Muscle layer of colon (tissue), 2 donors: ENCODE results near the gene CTBP1.

Experiments used
- H3K27ac ChIP-seq: one replicate; pipeline ENCODE4 v1.7.0; 2013; ENCODE audit warnings: low read depth, mild to moderate bottlenecking, low read length, moderate library complexity
- H3K27me3 ChIP-seq, 2 donors: one replicate each; pipeline ENCODE4 v1.7.0; 2013; ENCODE audit warnings: low read length in 2 of 2, mild to moderate bottlenecking in 2 of 2; ENCODE audit not compliant: insufficient read depth in 2 of 2, control insufficient read depth in 1 of 2
- H3K36me3 ChIP-seq: one replicate; pipeline ENCODE4 v1.7.0; 2013; ENCODE audit warnings: mild to moderate bottlenecking, low read length; ENCODE audit not compliant: insufficient read depth
- H3K4me1 ChIP-seq: one replicate; pipeline ENCODE4 v1.7.0; 2013; ENCODE audit warnings: mild to moderate bottlenecking, low read length; ENCODE audit not compliant: insufficient read depth
- H3K4me3 ChIP-seq, 2 donors: one replicate each; pipeline ENCODE4 v1.7.0; 2013; ENCODE audit warnings: low read length in 2 of 2, low read depth in 1 of 2, mild to moderate bottlenecking in 1 of 2, moderate library complexity in 1 of 2
- H3K9ac ChIP-seq: one replicate; pipeline ENCODE4 v1.7.0; 2013; ENCODE audit warnings: low read length
- H3K9me3 ChIP-seq: one replicate; pipeline ENCODE4 v1.7.0; 2013; ENCODE audit warnings: mild to moderate bottlenecking, low read length
- donor health status: abdominal sarcoma.
- donor health status: Adenocarcinoma of cecum.

Gene CTBP1

GRCh38 chr4:1225272-1226143, 23.4 kb downstream of the CTBP1 start:
- Histone ChIP-seq H3K27ac (no peak overlapping the region), H3K36me3 (peaks cover 66% of the 10 kb centered on the region), H3K9me3 (no peaks in the 10 kb centered on the region), H3K27me3 (no peaks in the 10 kb centered on the region), H3K9ac (no peak overlapping the region), H3K4me1 (no peaks in the 10 kb centered on the region), H3K4me3 (no peak overlapping the region)

DNA sequence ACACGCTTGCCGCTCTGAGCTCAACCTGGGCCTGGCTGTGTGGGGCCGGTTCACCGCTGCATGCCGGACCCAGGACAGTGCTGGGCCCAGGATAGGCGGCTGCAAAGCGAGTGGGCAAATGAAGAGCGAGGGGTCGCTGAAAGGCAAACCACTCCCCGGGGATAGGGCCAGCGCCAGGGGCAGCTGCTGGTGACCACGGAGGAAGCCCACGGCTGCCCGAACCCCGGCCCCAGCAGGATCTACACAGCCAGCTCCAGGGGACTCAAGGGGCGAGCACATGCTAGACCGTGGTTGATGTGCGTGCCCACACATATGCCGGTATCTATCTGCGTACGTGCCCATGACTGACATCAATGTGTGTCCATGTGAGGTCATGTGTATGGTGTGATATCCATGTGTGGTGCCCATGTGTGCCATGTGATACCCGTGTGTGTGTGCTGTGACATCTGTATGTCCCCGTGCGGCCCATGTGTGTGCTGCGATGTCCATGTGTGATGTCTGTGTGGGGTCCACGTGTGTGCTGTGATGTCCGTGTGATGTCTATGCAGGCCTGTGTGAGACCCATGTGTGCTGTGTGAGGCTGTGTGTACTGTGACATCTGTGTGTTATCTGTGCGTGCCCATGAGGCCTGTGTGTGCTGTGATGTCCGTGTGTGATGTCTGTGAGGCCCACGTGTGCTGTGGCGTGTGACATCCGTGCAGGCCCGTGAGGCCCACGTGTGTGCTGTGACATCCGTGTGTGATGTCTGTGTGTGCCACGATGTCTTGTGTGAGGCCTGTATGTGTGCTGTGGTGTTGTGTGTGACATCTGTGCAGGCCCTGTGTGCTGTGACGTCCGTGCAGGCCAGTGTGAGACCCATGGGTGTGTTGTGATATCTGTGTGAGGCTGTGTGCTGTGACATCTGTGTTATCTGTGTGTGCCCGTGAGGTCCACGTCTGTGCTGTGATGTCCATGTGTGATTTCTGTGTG, 24.8 kb downstream of the CTBP1 start:
- Histone ChIP-seq H3K36me3 (peaks cover 57% of the 10 kb centered on the region), H3K4me1 (no peaks in the 10 kb centered on the region), H3K9me3 (no peaks in the 10 kb centered on the region), H3K4me3 (no peak overlapping the region), H3K9ac (no peak overlapping the region), H3K27ac (no peak overlapping the region), H3K27me3 (no peaks in the 10 kb centered on the region)

GRCh38 chr4:1222938-1223690, 25.8 kb downstream of the CTBP1 start:
- Histone ChIP-seq H3K4me3 (no peak overlapping the region), H3K27me3 (no peaks in the 10 kb centered on the region), H3K36me3 (peaks cover 57% of the 10 kb centered on the region)

DNA sequence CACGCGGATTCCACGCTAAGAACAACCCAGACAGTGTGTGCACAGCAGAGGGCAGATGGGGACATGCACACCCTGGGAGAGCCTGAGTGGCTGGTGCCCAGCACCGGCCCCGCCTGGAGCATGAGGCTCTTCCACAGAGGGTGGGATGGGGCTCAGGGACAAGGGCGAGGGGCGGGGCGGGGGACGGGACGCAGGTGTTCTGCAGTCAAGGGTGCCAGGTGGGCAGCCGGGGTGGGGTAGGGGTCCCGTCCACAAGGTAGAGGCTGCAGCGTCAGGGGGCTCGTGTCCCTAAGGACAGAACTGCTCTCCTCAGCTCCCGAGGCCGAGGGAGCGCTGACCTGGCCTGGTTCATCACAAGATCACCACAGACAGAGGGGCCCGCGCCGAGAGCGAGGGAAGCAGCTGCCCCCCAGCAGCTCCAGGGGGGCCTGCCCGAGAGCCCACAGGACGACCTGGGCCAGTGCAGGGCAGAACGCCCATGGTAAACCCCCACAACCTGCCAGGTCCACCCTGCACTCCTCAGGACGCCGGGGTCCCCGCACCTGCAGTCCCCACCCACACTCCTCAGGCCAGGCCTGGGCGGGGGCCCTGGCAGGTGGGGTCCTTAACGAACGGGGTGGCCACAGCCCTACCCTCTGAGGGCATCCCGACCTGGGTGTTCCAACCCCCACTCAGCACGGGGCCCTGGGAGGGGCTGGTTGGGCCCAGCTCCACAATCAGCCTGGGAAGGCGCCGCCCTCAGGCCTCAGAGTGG, 26.7 kb downstream of the CTBP1 start:
- Histone ChIP-seq H3K27me3 (no peaks in the 10 kb centered on the region), H3K27ac (no peak overlapping the region), H3K36me3 (peaks cover 49% of the 10 kb centered on the region)

More at GRCh38 chr4:1222938-1223690, 25.8 kb downstream of the CTBP1 start:
- H3K27ac ChIP-seq, result no peak overlapping the region
- H3K9me3 ChIP-seq, result no peaks in the 10 kb centered on the region
- no peaks in the 10 kb centered on the region for H3K4me1 ChIP-seq
- no peak overlapping the region for H3K9ac ChIP-seq

DNA sequence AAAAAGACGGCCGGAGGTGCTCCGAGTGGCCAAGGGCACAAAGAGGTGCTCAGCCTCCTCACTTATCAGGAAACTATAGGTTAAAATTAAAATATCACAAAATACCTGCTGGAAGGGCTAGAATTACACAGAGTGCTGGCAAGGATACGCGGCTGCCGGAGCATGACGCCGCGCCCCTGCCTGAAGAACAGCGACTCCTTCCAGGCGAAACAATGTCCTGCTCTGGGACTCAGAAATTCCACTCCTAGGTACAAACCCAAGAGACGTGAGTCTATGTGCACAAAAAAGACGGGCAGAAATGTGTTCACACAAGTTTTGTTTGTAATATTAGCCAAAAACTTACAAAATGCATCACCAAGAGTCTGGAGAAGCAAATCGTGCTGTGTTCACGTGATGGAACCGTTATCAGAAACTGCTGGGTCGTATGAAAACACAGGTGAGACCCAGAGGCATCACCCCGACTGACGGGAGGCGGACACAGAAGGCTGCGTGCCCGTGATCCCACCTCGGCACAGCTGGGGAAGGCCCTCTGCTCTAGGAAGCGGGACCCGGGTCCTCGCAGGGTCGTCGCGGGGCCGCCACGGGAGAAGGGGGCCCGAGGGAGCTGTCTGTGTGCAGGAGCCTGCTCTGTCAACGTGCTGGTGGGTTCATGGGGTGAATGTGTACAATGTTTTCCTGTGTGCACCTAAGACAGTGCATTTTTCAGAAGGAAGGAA, 27.6 kb downstream of the CTBP1 start:
- no peak overlapping the region for H3K27ac ChIP-seq

More for the DNA sequence above, 26.7 kb downstream of the CTBP1 start:
- no peaks in the 10 kb centered on the region for H3K4me1 ChIP-seq
- H3K9me3 ChIP-seq, result no peaks in the 10 kb centered on the region
- H3K9ac ChIP-seq, result no peak overlapping the region
- no peak overlapping the region for H3K4me3 ChIP-seq

DNA sequence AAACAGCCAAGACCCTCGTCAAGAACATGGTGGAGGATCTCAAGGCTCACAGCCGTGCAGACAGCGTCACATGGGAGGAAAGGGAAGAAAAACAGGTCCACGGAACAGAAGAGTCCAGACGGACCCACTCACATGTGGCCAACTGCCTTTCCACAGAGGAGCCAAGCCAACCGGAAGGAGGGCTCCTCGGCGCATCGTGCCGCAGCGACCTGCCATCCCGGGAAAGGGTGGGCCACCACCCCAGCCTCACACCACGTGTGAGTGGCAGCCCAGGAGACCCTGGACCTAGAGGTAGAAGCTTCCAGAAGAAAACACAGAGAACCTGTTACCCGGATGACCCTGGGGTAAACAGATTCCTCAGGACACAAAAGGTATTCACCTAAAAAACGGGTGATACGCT, 28.4 kb downstream of the CTBP1 start:
- Histone ChIP-seq H3K9me3 (no peaks in the 10 kb centered on the region), H3K27ac (no peak overlapping the region), H3K9ac (no peak overlapping the region), H3K27me3 (no peaks in the 10 kb centered on the region), H3K4me3 (no peak overlapping the region), H3K36me3 (peaks cover 47% of the 10 kb centered on the region), H3K4me1 (no peaks in the 10 kb centered on the region)

More for the DNA sequence above, 27.6 kb downstream of the CTBP1 start:
- no peak overlapping the region for H3K9ac ChIP-seq
- peaks cover 48% of the 10 kb centered on the region for H3K36me3 ChIP-seq
- no peaks in the 10 kb centered on the region for H3K9me3 ChIP-seq
- H3K27me3 ChIP-seq, result no peaks in the 10 kb centered on the region
- H3K4me1 ChIP-seq, result no peaks in the 10 kb centered on the region
- H3K4me3 ChIP-seq, result no peak overlapping the region

GRCh38 chr4:1219566-1219950, 29.4 kb downstream of the CTBP1 start:
- no peaks in the 10 kb centered on the region for H3K4me1 ChIP-seq
- H3K27ac ChIP-seq, result no peak overlapping the region
- H3K36me3 ChIP-seq, result peaks cover 47% of the 10 kb centered on the region
- H3K9ac ChIP-seq, result no peak overlapping the region
- no peaks in the 10 kb centered on the region for H3K9me3 ChIP-seq
- H3K27me3 ChIP-seq, result no peaks in the 10 kb centered on the region
- no peak overlapping the region for H3K4me3 ChIP-seq

DNA sequence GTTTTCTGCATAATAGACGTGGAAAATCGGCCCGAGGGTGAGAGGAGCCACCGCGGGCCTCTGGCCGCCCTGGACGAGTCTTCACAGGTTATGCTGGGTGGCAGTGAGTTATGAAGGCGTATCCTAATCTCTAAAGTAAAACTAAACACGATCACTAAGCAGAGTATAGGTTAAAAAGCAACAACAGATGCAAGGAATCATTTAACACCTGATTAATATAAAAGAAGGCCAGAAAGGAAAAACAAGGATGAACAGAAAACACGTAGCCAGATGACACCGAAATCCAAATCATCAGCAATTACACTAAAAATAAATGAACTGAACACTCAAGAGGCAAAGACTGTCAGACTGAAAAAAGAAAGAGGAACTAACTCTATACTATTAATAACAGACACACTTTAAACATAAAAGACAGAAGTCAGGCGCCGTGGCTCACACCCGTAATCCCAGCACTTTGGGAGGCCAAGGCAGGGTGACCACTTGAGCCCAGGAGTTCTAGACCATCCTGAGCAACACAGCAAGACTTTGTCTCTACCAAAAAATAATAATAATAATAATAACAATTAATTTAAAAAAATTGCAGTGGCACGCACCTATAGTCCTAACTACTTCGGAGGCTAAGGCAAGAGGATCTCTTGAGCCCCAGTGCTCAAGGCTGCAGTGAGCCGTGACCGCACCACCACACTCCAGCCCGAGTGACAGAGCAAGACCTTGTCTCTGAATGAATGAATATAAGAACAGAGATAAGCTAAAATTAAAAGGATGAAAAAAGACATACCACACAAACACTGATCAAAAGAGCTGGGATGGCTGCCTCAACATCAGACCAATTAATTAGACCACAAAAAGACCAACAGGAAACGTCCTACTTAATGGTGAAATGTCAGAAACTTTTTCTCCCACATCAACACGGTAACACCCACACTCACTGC, 30.0 kb downstream of the CTBP1 start:
- Histone ChIP-seq H3K36me3 (peaks cover 44% of the 10 kb centered on the region), H3K9ac (no peak overlapping the region), H3K27me3 (no peaks in the 10 kb centered on the region), H3K4me1 (no peaks in the 10 kb centered on the region), H3K27ac (no peak overlapping the region), H3K4me3 (no peak overlapping the region), H3K9me3 (no peaks in the 10 kb centered on the region)

GRCh38 chr4:1217366-1217765, 31.6 kb downstream of the CTBP1 start:
- peaks cover under 1% of the 10 kb centered on the region for H3K4me1 ChIP-seq
- peaks cover 49% of the 10 kb centered on the region for H3K36me3 ChIP-seq
- H3K4me3 ChIP-seq, result no peak overlapping the region
- no peaks in the 10 kb centered on the region for H3K27me3 ChIP-seq
- no peaks in the 10 kb centered on the region for H3K9me3 ChIP-seq
- H3K9ac ChIP-seq, result no peak overlapping the region
- no peak overlapping the region for H3K27ac ChIP-seq
